OCI-LY7 (cell line): ENCODE results near the gene TMEM89. TPM values are rescaled to one million over a fixed set of nuclear protein-coding genes. Genes with fewer than 3 reads are reported as not detected.

Experiments
- BruUV-seq: library from RNA; stranded (reverse); fragments of 400-500 nt; replicated peaks from 2 replicates; lab custom pipeline; 2021; lab: Mats Ljungman, UMichigan
- CTCF ChIA-PET: fragments of 300-600 bp; sonication (Branson Sonifier 250); formaldehyde crosslinking; loops from one replicate; lab custom pipeline; 2022; ENCODE audit warnings: antibody characterized with exemption; ENCODE audit not compliant: unreplicated experiment; lab: Charles Lee
- POLR2A ChIA-PET: fragments of 300-600 bp; sonication (Branson Sonifier 250); formaldehyde crosslinking; loops from one replicate; lab custom pipeline; 2022; ENCODE audit warnings: antibody characterized with exemption; lab: Charles Lee
- DNase-seq: peaks from one replicate; pipeline ENCODE4 v3.0.0-alpha.2; 2015; ENCODE audit warnings: low spot score
- H2AFZ ChIP-seq: fragments of 200-600 bp; sonication (generic), shearing (Covaris generic); 2 replicates; pipeline ENCODE4 v1.6.1; 2014; ENCODE audit warnings: mild to moderate bottlenecking, antibody characterized with exemption, low read length, moderate library complexity
- H3K27ac ChIP-seq: fragments of 200-600 bp; sonication (generic); 2 replicates; pipeline ENCODE4 v1.5.1; 2014; ENCODE audit warnings: mixed run types, low read depth, mild to moderate bottlenecking, moderate library complexity, low read length, inconsistent platforms; ENCODE audit not compliant: poor library complexity, severe bottlenecking
- H3K36me3 ChIP-seq: fragments of 200-600 bp; sonication (generic); 2 replicates; pipeline ENCODE4 v1.6.1; 2014; ENCODE audit warnings: mild to moderate bottlenecking, antibody characterized with exemption, low read length, moderate library complexity, mixed read lengths; ENCODE audit not compliant: insufficient read depth
- H3K4me1 ChIP-seq: fragments of 200-600 bp; sonication (generic); 2 replicates; pipeline ENCODE4 v1.5.1; 2014; ENCODE audit warnings: mild to moderate bottlenecking, low read length; ENCODE audit not compliant: insufficient read depth, poor library complexity, severe bottlenecking
- H3K4me2 ChIP-seq: fragments of 200-600 bp; sonication (generic); 2 replicates; pipeline ENCODE4 v1.6.1; 2014; ENCODE audit warnings: mild to moderate bottlenecking, low read length
- H3K4me3 ChIP-seq: fragments of 200-600 bp; sonication (generic); 2 replicates; pipeline ENCODE4 v1.5.1; 2014; ENCODE audit warnings: mild to moderate bottlenecking, low read depth, low read length; ENCODE audit not compliant: poor library complexity, severe bottlenecking
- H3K79me2 ChIP-seq: fragments of 200-600 bp; sonication (generic); 2 replicates; pipeline ENCODE4 v1.6.1; 2016; ENCODE audit warnings: low read depth, mild to moderate bottlenecking, low read length, moderate library complexity, mixed read lengths; ENCODE audit not compliant: insufficient read depth
- H3K9me2 ChIP-seq: fragments of 200-600 bp; sonication (generic); 2 replicates; pipeline ENCODE4 v1.6.1; 2016; ENCODE audit warnings: mild to moderate bottlenecking, low read length, mixed read lengths; ENCODE audit not compliant: insufficient read depth
- H3K9me3 ChIP-seq: fragments of 200-600 bp; sonication (generic); 2 replicates; pipeline ENCODE4 v1.6.1; 2014; ENCODE audit warnings: mild to moderate bottlenecking, mixed run types, low read length, mixed read lengths
- H4K20me1 ChIP-seq: fragments of 200-600 bp; sonication (generic); 2 replicates; pipeline ENCODE4 v1.6.1; 2014; ENCODE audit warnings: mild to moderate bottlenecking, antibody characterized with exemption, low read length, moderate library complexity, mixed read lengths; ENCODE audit not compliant: insufficient read depth
- EZH2phosphoT487 ChIP-seq: fragments of 200-600 bp; sonication (generic); IDR thresholded peaks from 2 replicates; pipeline ENCODE4 v1.6.1; 2018; ENCODE audit warnings: low read depth, borderline replicate concordance, mild to moderate bottlenecking, mixed run types, antibody characterized with exemption, low read length, moderate library complexity, mixed read lengths
- intact Hi-C: fragments of 100-400 bp; cut with micrococcal nuclease; formaldehyde crosslinking; loops from one replicate; pipeline ENCODE4 v1.10.0; 2022; ENCODE audit not compliant: unreplicated experiment
- total RNA-seq, 2 experiments: library from RNA; depleted of rRNA in 1 of 2; stranded (reverse); fragments of >200 nt in 1 of 2; shearing (Covaris generic) in 1 of 2; gene quantifications; 2 replicates each; pipeline ENCODE4 v1.2.3, GENCODE V29; 2014 to 2022
- TF ChIP-seq, protein P1 (sequence below): fragments of 200-600 bp; sonication (generic); conservative IDR thresholded peaks from 2 replicates; pipeline ENCODE4 v1.5.1; 2014; ENCODE audit warnings: mild to moderate bottlenecking, antibody characterized with exemption, low read length, moderate library complexity, mixed read lengths

The TMEM89 gene
- total RNA-seq, 2 experiments from 2014 or later = 1.6 TPM; not detected in 1

DNA sequence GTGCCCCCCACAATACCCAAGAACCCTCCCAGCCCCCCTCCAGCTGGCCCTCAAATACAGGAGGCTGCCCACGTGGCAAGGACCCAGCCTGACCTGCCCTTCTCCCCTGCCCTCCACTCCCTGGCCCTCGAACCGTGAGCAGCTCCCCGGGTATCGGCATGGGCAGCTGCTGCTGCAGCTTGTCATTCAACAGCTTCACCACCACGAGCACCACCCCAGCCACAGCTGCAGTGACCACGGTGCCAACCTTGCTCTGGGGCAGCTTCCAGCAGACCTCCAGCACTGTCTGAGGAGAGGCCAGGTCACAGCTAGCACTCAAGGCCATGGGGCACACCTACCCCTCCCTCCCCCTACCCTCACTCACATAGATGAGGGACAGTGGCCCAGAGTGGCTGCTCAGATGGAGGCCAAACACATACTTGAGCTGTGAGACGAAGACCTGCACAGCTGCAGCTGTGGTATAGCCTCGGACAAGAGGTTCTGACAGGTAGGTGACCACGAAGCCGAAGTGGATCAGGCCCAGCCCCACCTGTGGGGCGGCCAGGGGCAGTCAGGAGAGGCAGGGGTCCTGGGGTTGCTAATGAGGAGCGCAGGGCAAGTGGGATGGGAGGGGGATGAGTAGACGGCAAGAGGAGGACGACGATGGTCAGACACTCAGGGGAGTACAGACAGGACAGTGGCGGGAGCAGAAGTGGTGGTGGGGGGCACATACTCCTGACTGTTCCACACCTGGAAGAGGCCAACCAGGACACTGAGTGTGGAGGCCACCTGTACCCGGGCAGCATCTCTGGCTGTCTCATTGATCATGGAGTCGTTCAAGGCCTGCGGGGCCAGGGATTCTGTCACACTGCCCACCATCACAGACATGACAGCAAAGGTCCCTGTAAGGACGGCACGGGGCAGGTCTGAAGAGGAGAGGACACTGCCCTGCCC, 10.2 kb upstream of the TMEM89 start:
- Histone ChIP-seq H4K20me1 (no peaks in the 10 kb centered on the region; the same call in 1 of the 2 replicates), H2AFZ (no peak overlapping the region), H3K79me2 (no peaks in the 10 kb centered on the region), H3K4me1 (peaks cover 20% of the 10 kb centered on the region), H3K4me2 (no peak overlapping the region), H3K9me3 (no peaks in the 10 kb centered on the region), H3K4me3 (no peak overlapping the region), H3K9me2 (no peaks in the 10 kb centered on the region), H3K36me3 (no peaks in the 10 kb centered on the region; the same call in 1 of the 2 replicates), H3K27ac (no peak overlapping the region)
- ChIA-PET POLR2A (interaction anchor here (1.2 kb wide), 1 partner anchor 26 kb away, joined by 3 read pairs; no protein-coding TSS in a partner anchor), CTCF (no interaction called here)
- BruUV-seq = no TSS peak
- no peak for TF ChIP-seq EZH2phosphoT487
- TF ChIP-seq, protein P1, sequence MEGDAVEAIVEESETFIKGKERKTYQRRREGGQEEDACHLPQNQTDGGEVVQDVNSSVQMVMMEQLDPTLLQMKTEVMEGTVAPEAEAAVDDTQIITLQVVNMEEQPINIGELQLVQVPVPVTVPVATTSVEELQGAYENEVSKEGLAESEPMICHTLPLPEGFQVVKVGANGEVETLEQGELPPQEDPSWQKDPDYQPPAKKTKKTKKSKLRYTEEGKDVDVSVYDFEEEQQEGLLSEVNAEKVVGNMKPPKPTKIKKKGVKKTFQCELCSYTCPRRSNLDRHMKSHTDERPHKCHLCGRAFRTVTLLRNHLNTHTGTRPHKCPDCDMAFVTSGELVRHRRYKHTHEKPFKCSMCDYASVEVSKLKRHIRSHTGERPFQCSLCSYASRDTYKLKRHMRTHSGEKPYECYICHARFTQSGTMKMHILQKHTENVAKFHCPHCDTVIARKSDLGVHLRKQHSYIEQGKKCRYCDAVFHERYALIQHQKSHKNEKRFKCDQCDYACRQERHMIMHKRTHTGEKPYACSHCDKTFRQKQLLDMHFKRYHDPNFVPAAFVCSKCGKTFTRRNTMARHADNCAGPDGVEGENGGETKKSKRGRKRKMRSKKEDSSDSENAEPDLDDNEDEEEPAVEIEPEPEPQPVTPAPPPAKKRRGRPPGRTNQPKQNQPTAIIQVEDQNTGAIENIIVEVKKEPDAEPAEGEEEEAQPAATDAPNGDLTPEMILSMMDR = no peak
- intact Hi-C loops = loop anchor here (10.0 kb wide), 2 partner anchors 187 to 227 kb away; partner anchors contain the start of genes ATRIP, CCDC51 and TMA7
- no peak for DNase-seq

- H3K36me3 ChIP-seq = peaks cover 5% of the 10 kb centered on the region; the same call in 1 of the 2 replicates
- H3K9me3 ChIP-seq = no peaks in the 10 kb centered on the region
- intact Hi-C loops = loop anchor here (10.0 kb wide), 2 partner anchors 186 to 226 kb away; partner anchors contain the start of genes ATRIP, CCDC51 and TMA7
- no peak overlapping the region for H3K27ac ChIP-seq
- ChIA-PET POLR2A (no interaction called here), CTCF (no interaction called here)
- no peaks in the 10 kb centered on the region for H3K79me2 ChIP-seq
- no peak overlapping the region for H3K4me3 ChIP-seq
- no peaks in the 10 kb centered on the region; the same call in 1 of the 2 replicates for H4K20me1 ChIP-seq
- no peak for TF ChIP-seq EZH2phosphoT487
- TF ChIP-seq, protein P1 = no peak
- no TSS peak for BruUV-seq
- peaks cover 10% of the 10 kb centered on the region for H3K4me1 ChIP-seq
- no peak overlapping the region for H2AFZ ChIP-seq
- no peak overlapping the region for H3K4me2 ChIP-seq
- H3K9me2 ChIP-seq = no peaks in the 10 kb centered on the region
- no peak for DNase-seq
Observed at GRCh38 chr3:48630833-48631232, 9.3 kb upstream of the TMEM89 start.
